ENCODE results near the gene NUP85. TPM values are rescaled to one million over a fixed set of nuclear protein-coding genes. Genes with fewer than 3 reads are reported as not detected.
A peak's percentile ranks its signal among the peaks of the same experiment; 100 is the strongest.

Gene NUP85
- total RNA-seq, 1 donor from 2014 or later = 66.8 TPM

DNA sequence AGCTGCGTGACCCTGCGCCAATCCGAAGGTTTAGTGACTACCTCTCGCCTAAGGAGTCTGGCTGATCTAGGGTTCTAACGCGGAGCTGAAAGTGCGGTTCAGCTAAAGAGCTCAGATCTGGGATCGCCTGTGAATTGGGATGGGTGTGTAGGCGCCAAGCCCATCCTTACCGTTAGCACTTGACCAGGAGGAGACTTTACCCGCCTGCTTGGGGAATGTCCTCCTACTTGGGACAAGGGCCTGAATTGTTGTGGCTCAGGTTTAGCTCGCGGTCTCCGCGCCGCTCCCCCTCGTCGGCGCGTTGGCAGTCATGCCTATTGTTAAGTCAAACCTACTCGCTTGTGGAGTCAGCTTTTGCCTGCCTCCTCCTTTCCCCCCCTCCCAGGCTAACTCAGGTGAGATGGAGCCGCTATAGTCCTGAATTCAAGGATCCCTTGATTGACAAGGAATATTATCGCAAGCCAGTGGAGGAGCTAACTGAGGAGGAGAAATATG, 56.7 kb downstream of the NUP85 start:
- peaks cover 39% of the 10 kb centered on the region for H3K4me1 ChIP-seq
- H3K36me3 ChIP-seq = peaks cover 41% of the 10 kb centered on the region
- DNase-seq (no peak), ATAC-seq (peak; percentile 31 to 53)
- H3K27ac ChIP-seq = peak overlapping the region; percentile 95
- TF ChIP-seq, protein P1, sequence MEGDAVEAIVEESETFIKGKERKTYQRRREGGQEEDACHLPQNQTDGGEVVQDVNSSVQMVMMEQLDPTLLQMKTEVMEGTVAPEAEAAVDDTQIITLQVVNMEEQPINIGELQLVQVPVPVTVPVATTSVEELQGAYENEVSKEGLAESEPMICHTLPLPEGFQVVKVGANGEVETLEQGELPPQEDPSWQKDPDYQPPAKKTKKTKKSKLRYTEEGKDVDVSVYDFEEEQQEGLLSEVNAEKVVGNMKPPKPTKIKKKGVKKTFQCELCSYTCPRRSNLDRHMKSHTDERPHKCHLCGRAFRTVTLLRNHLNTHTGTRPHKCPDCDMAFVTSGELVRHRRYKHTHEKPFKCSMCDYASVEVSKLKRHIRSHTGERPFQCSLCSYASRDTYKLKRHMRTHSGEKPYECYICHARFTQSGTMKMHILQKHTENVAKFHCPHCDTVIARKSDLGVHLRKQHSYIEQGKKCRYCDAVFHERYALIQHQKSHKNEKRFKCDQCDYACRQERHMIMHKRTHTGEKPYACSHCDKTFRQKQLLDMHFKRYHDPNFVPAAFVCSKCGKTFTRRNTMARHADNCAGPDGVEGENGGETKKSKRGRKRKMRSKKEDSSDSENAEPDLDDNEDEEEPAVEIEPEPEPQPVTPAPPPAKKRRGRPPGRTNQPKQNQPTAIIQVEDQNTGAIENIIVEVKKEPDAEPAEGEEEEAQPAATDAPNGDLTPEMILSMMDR (IDR thresholded peaks at IDR 0.05) = no peak
- H3K9me3 ChIP-seq = no peaks in the 10 kb centered on the region
- intact Hi-C loops (cut with DNase I) = no loop called here
- H3K4me3 ChIP-seq = peak overlapping the region; percentile 73
- no peaks in the 10 kb centered on the region for H3K27me3 ChIP-seq (ENCODE audit: low read depth)

- H3K4me1 ChIP-seq = peaks cover 39% of the 10 kb centered on the region
- no peak for DNase-seq
- no peaks in the 10 kb centered on the region for H3K9me3 ChIP-seq
- peaks cover 47% of the 10 kb centered on the region for H3K36me3 ChIP-seq
- H3K27me3 ChIP-seq (ENCODE audit: low read depth) = no peaks in the 10 kb centered on the region
- TF ChIP-seq, protein P1 (IDR thresholded peaks at IDR 0.05) = no peak
- no peak overlapping the region for H3K4me3 ChIP-seq
- no peak for ATAC-seq
- intact Hi-C loops (cut with DNase I) = no loop called here
- no peak overlapping the region for H3K27ac ChIP-seq
These were observed 57.6 kb downstream of the NUP85 start for GRCh38 chr17:75263055-75263454.

DNA sequence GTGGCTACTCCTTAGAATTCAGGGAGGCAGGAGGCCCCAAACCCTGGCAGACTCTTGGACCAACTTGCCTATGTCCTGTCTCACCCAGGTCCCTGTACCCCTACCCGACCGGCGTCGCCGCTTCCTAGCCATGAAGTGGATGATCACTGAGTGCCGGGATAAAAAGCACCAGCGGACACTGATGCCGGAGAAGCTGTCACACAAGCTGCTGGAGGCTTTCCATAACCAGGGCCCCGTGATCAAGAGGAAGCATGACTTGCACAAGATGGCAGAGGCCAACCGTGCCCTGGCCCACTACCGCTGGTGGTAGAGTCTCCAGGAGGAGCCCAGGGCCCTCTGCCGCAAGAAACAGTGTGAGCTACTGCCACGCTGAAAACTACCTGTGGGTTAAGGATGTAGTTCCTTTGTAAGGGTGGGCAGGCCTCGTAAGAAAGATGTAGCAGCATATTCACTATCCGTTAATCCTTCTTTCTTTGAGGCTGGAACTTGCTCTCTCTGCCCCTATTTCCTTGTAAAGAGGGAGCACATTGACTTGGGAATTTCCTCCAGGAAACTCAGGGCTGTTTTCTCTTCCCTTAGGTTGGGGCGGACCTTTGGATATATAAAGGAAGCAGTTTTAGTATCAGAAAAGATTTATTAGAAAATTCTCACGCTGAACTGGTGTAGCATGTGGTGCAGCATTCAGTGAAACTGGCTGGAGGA, 60.3 kb downstream of the NUP85 start:
- peaks cover 47% of the 10 kb centered on the region for H3K36me3 ChIP-seq
- no peaks in the 10 kb centered on the region for H3K27me3 ChIP-seq (ENCODE audit: low read depth)
- TF ChIP-seq, protein P1 (IDR thresholded peaks at IDR 0.05) = no peak
- peaks cover 21% of the 10 kb centered on the region for H3K4me1 ChIP-seq
- intact Hi-C loops (cut with DNase I) = no loop called here
- H3K4me3 ChIP-seq = no peak overlapping the region
- no peak for ATAC-seq
- no peaks in the 10 kb centered on the region for H3K9me3 ChIP-seq
- DNase-seq = no peak
- H3K27ac ChIP-seq = no peak overlapping the region

DNA sequence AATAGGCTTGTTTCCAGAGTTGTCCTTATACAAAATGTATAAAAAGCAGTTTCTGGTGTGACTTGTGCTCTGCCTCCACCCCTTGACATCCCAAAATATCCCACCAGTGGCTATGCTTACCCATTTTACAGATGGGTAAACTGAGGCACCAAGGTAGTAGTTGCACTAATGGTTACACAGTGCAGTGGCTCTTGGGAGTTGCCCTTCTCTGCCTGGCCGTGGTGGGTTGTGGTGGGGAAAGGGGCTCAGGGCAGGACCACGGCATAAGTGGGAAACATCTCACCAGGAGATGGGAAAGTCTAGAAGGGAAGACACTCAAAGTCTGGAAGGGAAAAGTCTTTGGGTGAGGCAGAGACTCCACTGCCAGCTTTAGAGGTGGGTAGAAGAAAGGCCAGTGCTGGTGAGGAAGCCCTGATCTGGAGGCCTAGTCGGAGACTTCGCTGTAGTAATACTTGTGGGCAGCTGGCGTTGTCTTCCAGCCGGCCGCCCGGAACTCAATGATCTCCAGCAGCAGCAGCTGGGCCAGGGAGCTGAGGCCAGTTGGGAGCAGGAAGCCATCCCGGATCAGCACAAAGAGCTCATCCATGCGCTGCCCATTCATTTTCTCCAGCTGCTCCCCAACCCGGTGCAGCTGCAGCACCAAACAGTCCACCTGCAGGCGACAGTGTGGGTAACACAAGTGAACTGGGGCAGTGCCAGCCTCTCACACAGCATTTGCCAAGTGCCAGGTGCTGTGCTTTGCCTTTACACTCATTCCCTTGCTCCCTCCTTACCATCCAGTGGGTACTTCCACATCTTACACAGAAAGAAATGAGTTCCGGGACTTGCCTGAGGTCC, 61.1 kb downstream of the NUP85 start:
- TF ChIP-seq, protein P1 (IDR thresholded peaks at IDR 0.05) = no peak
- Histone ChIP-seq H3K27me3 (ENCODE audit: low read depth) (no peaks in the 10 kb centered on the region), H3K4me3 (no peak overlapping the region), H3K4me1 (peaks cover 20% of the 10 kb centered on the region), H3K36me3 (peaks cover 47% of the 10 kb centered on the region), H3K27ac (no peak overlapping the region), H3K9me3 (no peaks in the 10 kb centered on the region)
- intact Hi-C loops (cut with DNase I) = no loop called here
- DNase-seq (no peak), ATAC-seq (no peak)

DNA sequence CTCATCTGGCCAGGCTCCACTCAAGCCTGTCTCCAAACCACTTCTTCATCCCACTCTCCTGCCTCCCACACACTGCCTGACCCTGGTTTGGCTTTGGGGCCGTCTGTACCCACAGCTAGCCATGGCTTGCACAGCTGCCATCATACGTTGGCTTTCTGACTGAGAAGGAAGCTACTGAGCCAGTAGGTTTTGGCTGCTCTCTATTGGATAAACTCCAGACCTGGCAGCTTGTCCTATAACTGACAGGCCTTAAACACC, 61.6 kb downstream of the NUP85 start:
- DNase-seq (peak; percentile 70), ATAC-seq (no peak)
- Histone ChIP-seq H3K36me3 (peaks cover 47% of the 10 kb centered on the region), H3K4me1 (peaks cover 23% of the 10 kb centered on the region), H3K4me3 (no peak overlapping the region), H3K27me3 (ENCODE audit: low read depth) (no peaks in the 10 kb centered on the region), H3K27ac (no peak overlapping the region), H3K9me3 (no peaks in the 10 kb centered on the region)
- intact Hi-C loops (cut with DNase I) = no loop called here
- TF ChIP-seq, protein P1 (IDR thresholded peaks at IDR 0.05) = no peak

All from lower lobe of right lung (tissue), 2 donors.